ENCODE measurements around the gene TMEM9B.
"Not testable (repeated sequence)": the region's sequence is repeated elsewhere in the genome, so short reads cannot be mapped to it uniquely, and the experiment has no call there.

TMEM9B gene

DNA sequence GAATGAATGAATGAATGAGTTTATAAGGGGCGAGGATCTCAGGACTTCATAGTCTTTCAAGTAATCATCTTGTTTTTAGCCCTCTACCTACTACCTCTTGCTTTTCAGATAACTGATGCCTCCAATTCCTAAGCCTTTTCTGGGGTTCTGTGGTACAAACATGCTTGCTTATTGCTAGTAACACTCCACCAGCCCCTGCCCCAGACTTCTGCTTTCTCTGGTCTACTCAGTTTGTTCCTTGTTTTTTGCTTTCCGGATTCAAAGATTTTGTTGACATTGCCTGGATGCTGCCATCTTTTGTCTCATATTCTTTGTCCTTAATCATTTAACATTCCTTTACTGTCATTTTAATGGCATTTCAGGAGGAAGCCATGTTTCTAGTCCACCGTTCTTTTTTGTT is 8.9 kb upstream of the TMEM9B start:
- no peak for DNase-seq (ENCODE audit: low read depth in 2 of 2)

GRCh38 chr11:8971924-8972316 is 7.7 kb upstream of the TMEM9B start:
- DNase-seq (ENCODE audit: low read depth in 2 of 2) = no peak

DNA sequence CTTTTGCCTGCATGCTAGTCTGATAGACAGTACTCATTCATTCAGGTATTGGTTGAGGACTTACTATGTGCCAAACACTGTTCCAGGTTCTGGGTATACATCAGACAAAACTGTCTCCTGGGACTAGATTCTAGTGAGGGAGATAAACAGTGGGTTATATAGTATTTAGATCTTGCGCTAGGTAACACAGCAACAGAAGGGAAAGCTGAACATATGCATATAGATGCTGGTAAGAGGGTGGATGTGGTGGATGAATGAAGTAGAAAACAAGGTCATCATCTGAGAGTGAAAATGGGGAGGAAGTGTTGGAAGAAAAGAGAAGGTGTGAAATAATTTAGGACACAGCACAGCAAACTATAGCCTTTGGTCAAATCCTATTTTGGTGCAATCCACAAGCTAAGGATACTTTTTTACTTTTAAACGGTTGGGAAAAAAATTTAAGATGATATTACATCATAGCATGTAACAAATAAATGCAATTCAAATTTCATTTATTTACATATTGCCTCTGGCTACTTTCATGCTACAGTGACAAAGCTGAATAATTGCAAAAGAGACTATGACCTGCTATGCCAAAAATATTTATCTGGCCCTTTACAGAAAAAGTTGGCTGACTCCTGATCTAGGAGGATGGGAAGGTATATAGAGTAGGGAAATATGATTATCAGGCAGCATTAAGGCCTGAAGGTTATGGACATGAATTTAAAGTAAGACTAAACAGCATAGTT is 7.1 kb upstream of the TMEM9B start:
- DNase-seq (ENCODE audit: low read depth in 2 of 2) = no peak

GRCh38 chr11:8967184-8967583 is 2.9 kb upstream of the TMEM9B start:
- no peak for DNase-seq (ENCODE audit: low read depth in 2 of 2)

DNA sequence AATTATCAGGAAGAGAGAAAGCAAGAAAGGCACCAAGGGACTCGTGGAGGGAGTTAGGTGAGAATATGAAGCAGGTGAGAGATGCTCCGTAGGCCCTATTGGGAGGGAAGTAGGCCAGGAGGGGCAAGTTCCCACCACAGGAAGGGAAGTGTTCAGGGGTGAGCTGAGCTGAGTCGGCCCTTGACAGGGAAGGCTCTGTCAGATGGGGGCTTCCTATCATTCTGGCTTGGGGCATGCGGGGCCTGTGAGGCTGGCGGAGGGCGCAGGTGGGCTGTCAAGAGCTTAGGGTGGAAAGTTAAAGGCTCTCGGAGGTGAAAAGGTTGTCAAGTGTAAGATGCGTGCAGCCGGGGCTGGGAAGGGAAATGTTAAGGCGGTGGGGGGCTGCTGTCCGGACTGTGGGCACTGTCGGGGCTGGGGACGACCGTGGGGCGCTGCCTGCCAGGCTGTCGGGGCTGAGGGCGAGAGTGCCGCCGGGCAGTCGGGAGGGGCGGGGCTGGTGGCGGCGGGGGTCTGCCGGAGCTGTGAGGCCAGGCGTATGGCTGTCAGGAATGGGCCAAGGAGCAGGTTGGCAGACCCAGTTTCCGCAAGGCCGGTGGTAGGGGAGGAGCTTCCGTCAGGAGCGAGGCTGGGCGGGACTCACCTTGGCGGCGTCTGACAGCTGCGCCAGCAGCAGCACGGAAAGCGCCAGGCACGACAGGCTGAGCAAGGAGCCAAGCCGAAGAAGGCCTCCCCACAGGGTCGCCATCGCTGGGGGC is 496 bp downstream of the TMEM9B start:
- peak; percentile 49 to 64 for DNase-seq (ENCODE audit: low read depth in 2 of 2)

- DNase-seq (ENCODE audit: low read depth in 2 of 2) = no peak
These were observed 1.4 kb downstream of the TMEM9B start for GRCh38 chr11:8962841-8963240.

DNA sequence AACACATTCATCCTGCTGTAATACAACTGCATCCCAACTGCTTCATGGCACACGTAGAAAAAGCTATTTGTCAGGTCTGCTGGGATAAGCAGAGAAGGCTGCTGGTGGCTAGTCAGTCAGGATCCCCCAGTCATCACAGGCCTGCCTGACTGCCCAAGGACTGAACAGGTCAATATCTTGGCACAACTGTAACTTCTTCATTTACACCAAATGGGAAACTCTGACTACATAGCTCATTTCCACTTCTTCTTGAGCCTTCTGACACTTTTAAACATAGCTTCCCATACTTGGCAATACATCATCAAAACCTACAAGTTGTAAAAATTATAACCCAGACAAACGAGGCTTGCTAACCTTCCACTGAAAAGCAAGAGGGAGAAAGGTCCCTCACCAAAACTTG is 2.8 kb downstream of the TMEM9B start:
- no peak for DNase-seq (ENCODE audit: low read depth in 2 of 2)

DNA sequence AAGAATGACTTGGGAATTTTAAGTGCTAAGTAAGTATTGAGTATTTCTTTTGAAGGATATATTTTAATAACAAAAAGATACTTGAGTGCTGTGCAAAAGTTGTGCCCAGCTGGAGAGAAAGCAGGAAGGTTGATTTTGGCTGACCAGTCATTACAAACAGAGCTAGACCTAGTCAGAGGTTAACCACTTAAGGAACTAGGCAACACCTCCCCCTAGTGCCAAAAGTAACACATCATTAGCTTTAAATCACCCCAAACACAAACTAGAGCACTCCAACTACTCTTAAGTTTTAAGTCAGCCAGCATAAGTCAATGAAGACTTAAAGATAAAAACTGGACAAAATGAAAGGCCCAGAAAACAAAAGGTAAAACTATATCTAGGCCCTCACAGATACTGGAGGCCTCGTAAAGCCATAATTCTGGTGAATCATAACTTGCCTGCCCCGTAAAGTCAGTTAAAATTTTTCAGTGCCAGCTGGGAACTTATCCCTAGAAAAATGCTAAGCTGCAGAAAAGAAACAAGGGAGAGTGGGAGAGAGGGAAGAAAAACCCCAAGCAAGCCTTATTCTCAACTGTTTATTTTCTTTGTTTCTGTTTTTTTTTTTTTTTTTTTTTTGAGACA is 4.6 kb downstream of the TMEM9B start:
- DNase-seq (ENCODE audit: low read depth in 2 of 2) = no peak

- DNase-seq (ENCODE audit: low read depth in 2 of 2) = no peak
These were observed 7.4 kb downstream of the TMEM9B start for GRCh38 chr11:8956860-8957259.

GRCh38 chr11:8948886-8949285 is 15.4 kb downstream of the TMEM9B start:
- no peak for DNase-seq (ENCODE audit: low read depth in 2 of 2)

- no peak for DNase-seq (ENCODE audit: low read depth in 2 of 2)
These were observed 16.9 kb downstream of the TMEM9B start for GRCh38 chr11:8947230-8947943.

GRCh38 chr11:8942518-8943066 is 21.6 kb downstream of the TMEM9B start, which contains the start of gene ASCL3:
Gene ASCL3, minus strand, starts transcription at chr11:8943016. Its CDS starts 4,855 bp downstream, at chr11:8938161.
- no peak for DNase-seq (ENCODE audit: low read depth in 2 of 2)

DNA sequence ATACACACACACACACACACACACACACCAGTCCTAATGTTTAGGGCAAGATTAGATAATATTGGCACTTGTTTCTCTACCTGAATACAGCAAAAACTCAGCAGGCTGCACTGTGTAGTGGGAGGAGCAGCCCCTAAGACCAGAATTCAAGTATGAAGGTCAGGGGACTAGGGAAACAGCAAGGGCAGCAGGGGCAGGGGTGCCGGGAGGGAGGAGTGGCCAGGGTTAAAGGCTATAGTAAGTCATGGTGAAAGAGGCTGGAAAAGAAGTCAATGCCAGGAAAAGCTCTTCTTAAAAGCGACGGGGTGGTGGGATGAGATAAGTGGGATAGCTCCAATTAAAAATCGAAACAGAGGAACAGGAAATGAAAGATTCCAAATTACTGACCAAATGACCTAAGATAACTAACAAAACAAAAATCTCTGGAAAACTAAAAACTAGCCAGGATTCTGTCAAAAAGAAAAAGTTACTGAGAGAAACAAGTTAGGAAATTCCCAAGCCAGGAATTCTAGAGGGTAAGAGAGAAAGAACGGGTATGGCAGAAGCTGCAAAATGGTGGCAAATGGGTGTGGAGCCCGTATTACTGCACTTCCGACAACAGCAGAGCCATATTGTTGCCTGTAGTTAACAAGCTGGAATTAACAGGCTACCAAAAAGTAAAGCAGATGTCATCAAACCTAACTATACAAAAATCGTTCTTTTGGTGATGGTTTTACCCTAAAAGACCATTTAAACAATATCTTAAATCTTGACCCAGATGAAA is 22.7 kb downstream of the TMEM9B start:
- DNase-seq (ENCODE audit: low read depth in 2 of 2) = no peak

GRCh38 chr11:8937659-8938058 is 26.6 kb downstream of the TMEM9B start:
- no peak for DNase-seq (ENCODE audit: low read depth in 2 of 2)

DNA sequence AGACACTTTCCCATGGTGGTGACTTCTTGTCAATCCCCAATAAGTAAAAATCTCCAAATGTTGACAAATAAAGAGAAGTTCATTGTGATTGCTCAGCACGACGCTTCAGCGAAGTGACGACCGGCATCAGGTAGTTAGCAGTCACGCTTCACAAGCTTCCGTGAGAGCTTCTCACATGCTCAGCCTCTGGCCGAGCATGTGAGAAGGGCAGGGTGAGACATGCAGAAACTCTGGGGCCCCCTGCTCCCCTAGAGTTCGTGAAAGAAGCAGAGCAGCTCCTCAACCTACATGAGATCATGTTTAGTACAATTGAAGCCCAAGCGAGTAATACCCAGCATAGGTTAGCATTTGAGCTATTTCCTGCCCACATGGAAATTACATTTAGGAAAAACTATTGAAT is 27.1 kb downstream of the TMEM9B start:
- DNase-seq (ENCODE audit: low read depth in 2 of 2) = no peak

DNA sequence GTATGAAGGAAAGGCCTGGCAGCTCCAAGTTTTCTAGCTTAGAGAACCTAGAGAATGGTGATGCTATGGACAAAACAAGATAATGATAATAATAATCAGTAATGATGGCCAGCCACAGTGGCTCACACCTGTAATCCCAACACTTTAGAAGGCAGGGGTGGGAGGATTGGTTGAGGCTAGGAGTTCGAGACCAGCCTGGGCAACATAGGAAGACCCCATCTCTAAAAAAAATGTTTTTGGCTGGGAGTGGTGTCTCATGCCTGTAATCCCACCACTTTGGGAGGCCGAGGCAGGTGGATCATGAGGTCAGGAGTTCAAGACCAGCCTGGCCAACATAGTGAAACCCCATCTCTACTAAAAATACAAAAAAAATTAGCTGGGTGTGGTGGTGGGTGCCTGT is 28.5 kb downstream of the TMEM9B start:
- not testable (repeated sequence) for DNase-seq (ENCODE audit: low read depth in 2 of 2)

- no peak for DNase-seq (ENCODE audit: low read depth in 2 of 2)
These were observed 29.3 kb downstream of the TMEM9B start for GRCh38 chr11:8934742-8935488.

GRCh38 chr11:8933931-8934330 is 30.3 kb downstream of the TMEM9B start:
- no peak for DNase-seq (ENCODE audit: low read depth in 2 of 2)

DNA sequence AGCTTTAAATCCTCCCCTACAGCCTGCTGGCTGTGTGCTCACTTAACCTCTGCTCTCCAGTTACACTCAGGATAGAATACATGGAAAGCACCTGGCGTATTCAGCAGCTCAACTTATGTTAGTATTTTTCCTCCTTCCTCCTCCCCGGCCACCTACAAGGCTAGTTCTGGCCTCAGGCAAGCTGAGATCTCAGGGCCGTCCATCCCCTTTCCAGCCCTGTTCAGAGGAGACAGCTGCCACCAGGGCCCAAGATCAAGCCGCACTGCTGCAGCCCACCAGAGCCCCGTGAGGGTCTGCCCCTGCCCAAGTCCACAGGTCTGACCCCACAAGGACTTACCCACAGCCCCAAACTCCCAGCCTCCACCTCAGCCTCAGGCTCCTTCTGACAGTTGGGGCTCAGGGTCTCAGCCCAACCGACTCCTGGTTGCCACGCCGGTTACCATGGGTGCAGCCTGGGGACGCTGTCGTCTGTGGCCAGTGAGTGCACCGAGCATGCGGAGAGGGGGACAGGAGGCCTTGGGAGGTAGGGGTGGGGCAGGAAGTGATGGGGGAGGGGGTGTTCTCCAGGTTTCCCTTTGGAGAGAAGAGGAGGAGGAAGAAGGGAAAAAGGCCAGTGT is 31.6 kb downstream of the TMEM9B start, which contains the start of gene C11orf16:
TSS of gene C11orf16 (minus strand) at position 384 of the 617 bp plus-strand sequence. CDS start 639 bp downstream, outside the sequence.
- DNase-seq (ENCODE audit: low read depth in 2 of 2) = no peak
